ENCODE data around the gene SPTSSB.

SPTSSB gene

GRCh38 chr3:161413855-161414210 lies 42.5 kb upstream of the SPTSSB start:
- ChIA-PET CTCF (no interaction called here), POLR2A (ENCODE audit: low non-redundant PET) (no interaction called here)
- TF ChIP-seq CTCF (conservative IDR thresholded peaks at IDR 0.05; ENCODE audit: low read depth), result no peak
- no peak overlapping the region for H3K27ac ChIP-seq
- DNase-seq (ENCODE audit: low spot score), result no peak

GRCh38 chr3:161413127-161413854 lies 42.0 kb upstream of the SPTSSB start:
- ChIA-PET POLR2A (ENCODE audit: low non-redundant PET) (no interaction called here), CTCF (no interaction called here)
- DNase-seq (ENCODE audit: low spot score), result no peak
- peak overlapping the region; percentile 53 for H3K27ac ChIP-seq
- TF ChIP-seq CTCF (conservative IDR thresholded peaks at IDR 0.05; ENCODE audit: low read depth), result no peak

- POLR2A ChIA-PET (ENCODE audit: low non-redundant PET), result no interaction called here
- no peak for TF ChIP-seq CTCF (conservative IDR thresholded peaks at IDR 0.05; ENCODE audit: low read depth)
- CTCF ChIA-PET, result no interaction called here
- no peak overlapping the region for H3K27ac ChIP-seq
- no peak for DNase-seq (ENCODE audit: low spot score)
These were observed 40.8 kb upstream of the SPTSSB start for GRCh38 chr3:161412123-161412522.

- CTCF ChIA-PET, result interaction anchor here (0.6 to 1.3 kb wide), 3 partner anchors 11 to 174 kb away, joined by 3 to 4 read pairs (median 3); no protein-coding TSS in a partner anchor
- TF ChIP-seq CTCF (conservative IDR thresholded peaks at IDR 0.05; ENCODE audit: low read depth), result no peak
- DNase-seq (ENCODE audit: low spot score), result peak; percentile 16
- H3K27ac ChIP-seq, result peak overlapping the region; percentile 55
- POLR2A ChIA-PET (ENCODE audit: low non-redundant PET), result no interaction called here
These were observed 38.5 kb upstream of the SPTSSB start for GRCh38 chr3:161409858-161410257.

- CTCF ChIA-PET, result interaction anchor here (0.7 to 1.3 kb wide), 5 partner anchors 11 to 179 kb away, joined by 3 to 6 read pairs (median 4); no protein-coding TSS in a partner anchor
- TF ChIP-seq CTCF (conservative IDR thresholded peaks at IDR 0.05; ENCODE audit: low read depth), result peak; percentile 78
- POLR2A ChIA-PET (ENCODE audit: low non-redundant PET), result no interaction called here
These were observed 37.8 kb upstream of the SPTSSB start for GRCh38 chr3:161409069-161409468.

GRCh38 chr3:161406594-161407555 lies 35.6 kb upstream of the SPTSSB start:
- ChIA-PET POLR2A (ENCODE audit: low non-redundant PET) (no interaction called here), CTCF (no interaction called here)
- DNase-seq (ENCODE audit: low spot score), result no peak
- no peak for TF ChIP-seq CTCF (conservative IDR thresholded peaks at IDR 0.05; ENCODE audit: low read depth)
- H3K27ac ChIP-seq, result no peak overlapping the region

More at GRCh38 chr3:161409069-161409468, 37.8 kb upstream of the SPTSSB start:
- DNase-seq (ENCODE audit: low spot score), result peak; percentile 54
- H3K27ac ChIP-seq, result no peak overlapping the region

Data from RWPE1 (cell line).